GM19372 (cell line): ENCODE measurements around the gene THSD4.

Source experiments
- ATAC-seq: cut with Tn5 transposase; IDR thresholded peaks from one replicate; pipeline ENCODE4 v1.9.1; 2021; ENCODE audit warnings: mild to moderate bottlenecking, low read depth, moderate library complexity; ENCODE audit not compliant: unreplicated experiment

THSD4 gene

GRCh38 chr15:71180986-71181853 lies 65.9 kb downstream of the THSD4 start:
- ATAC-seq: no peak

GRCh38 chr15:71182522-71182921 lies 67.3 kb downstream of the THSD4 start:
- no peak for ATAC-seq

- no peak for ATAC-seq
Observed at GRCh38 chr15:71183063-71183462, 67.8 kb downstream of the THSD4 start.

GRCh38 chr15:71185706-71186105 lies 70.4 kb downstream of the THSD4 start:
- no peak for ATAC-seq

GRCh38 chr15:71186267-71186666 lies 71.0 kb downstream of the THSD4 start:
- ATAC-seq: no peak

- ATAC-seq: no peak
Observed at GRCh38 chr15:71187078-71187477, 71.8 kb downstream of the THSD4 start.

- no peak for ATAC-seq
Observed at GRCh38 chr15:71187526-71187925, 72.3 kb downstream of the THSD4 start.

- ATAC-seq: no peak
Observed at GRCh38 chr15:71189718-71190117, 74.4 kb downstream of the THSD4 start.

GRCh38 chr15:71191296-71191695 lies 76.0 kb downstream of the THSD4 start:
- ATAC-seq: no peak

GRCh38 chr15:71192816-71193215 lies 77.5 kb downstream of the THSD4 start:
- no peak for ATAC-seq

- ATAC-seq: no peak
Observed at GRCh38 chr15:71194286-71194685, 79.0 kb downstream of the THSD4 start.

GRCh38 chr15:71195242-71195641 lies 80.0 kb downstream of the THSD4 start:
- no peak for ATAC-seq

- no peak for ATAC-seq
Observed at GRCh38 chr15:71197620-71198019, 82.3 kb downstream of the THSD4 start.

- ATAC-seq: no peak
Observed at GRCh38 chr15:71198846-71199245, 83.6 kb downstream of the THSD4 start.

- ATAC-seq: no peak
Observed at GRCh38 chr15:71199384-71200351, 84.4 kb downstream of the THSD4 start.

- ATAC-seq: no peak
Observed at GRCh38 chr15:71201477-71201876, 86.2 kb downstream of the THSD4 start.

- ATAC-seq: no peak
Observed at GRCh38 chr15:71202712-71203111, 87.4 kb downstream of the THSD4 start.

- ATAC-seq: no peak
Observed at GRCh38 chr15:71203586-71204474, 88.6 kb downstream of the THSD4 start.

GRCh38 chr15:71207141-71207540 lies 91.9 kb downstream of the THSD4 start:
- ATAC-seq: no peak

GRCh38 chr15:71212146-71212545 lies 96.9 kb downstream of the THSD4 start:
- no peak for ATAC-seq
